ENCODE measurements around the gene MXRA7.
A peak's percentile ranks its signal among the peaks of the same experiment; 100 is the strongest.

- TF ChIP-seq CTCF (IDR thresholded peaks at IDR 0.05) (peak in 1 of 6 experiments; percentile 7), POLR2A (IDR thresholded peaks at IDR 0.05) (peak in 1 of 4 donors; percentile 27)
Observed at GRCh38 chr17:76671123-76671911, 39.4 kb downstream of the MXRA7 start.
